ENCODE data around the gene CCDC88A.

- no peak for TF ChIP-seq CTCF (conservative IDR thresholded peaks at IDR 0.05 in 1 of 2, IDR thresholded peaks at IDR 0.05 in 1 of 2; ENCODE audit: low read depth in 1 of 2, low read length in 2 of 2)
- no peak for TF ChIP-seq EZH2 (IDR thresholded peaks at IDR 0.05; ENCODE audit: low read length, missing control alignments)
Measured at GRCh38 chr2:55391615-55392242, 27.9 kb downstream of the CCDC88A start.

All from fibroblast of lung (primary cell).